AG04449 (cell line): Measurements from ENCODE around the gene AMPH.

Source experiments
- CTCF ChIA-PET: fragments of 350-600 bp; formaldehyde crosslinking; extraction: SDS; loops from one replicate; lab custom pipeline; 2021; ENCODE audit warnings: antibody characterized with exemption; lab: Yijun Ruan, JAX
- POLR2A ChIA-PET: fragments of 400-600, 350-600 bp; formaldehyde crosslinking; extraction: SDS; loops from one replicate; lab custom pipeline; 2020; ENCODE audit warnings: antibody characterized with exemption, inconsistent platforms; lab: Yijun Ruan, JAX
- DNase-seq: peaks from one replicate; pipeline ENCODE4 v3.0.0-alpha.2; 2010; ENCODE audit warnings: low read depth, low spot score
- H3K4me3 ChIP-seq: 2 replicates; pipeline ENCODE4 v1.5.1; 2011; ENCODE audit warnings: low read depth, mild to moderate bottlenecking, control low read depth, low read length
- CTCF ChIP-seq: IDR thresholded peaks from one replicate; pipeline ENCODE4 v1.5.1; 2011; ENCODE audit warnings: mild to moderate bottlenecking, moderate library complexity, low read length, control low read depth, inconsistent platforms; ENCODE audit not compliant: insufficient read depth; ENCODE audit errors: missing control alignments

AMPH gene

DNA sequence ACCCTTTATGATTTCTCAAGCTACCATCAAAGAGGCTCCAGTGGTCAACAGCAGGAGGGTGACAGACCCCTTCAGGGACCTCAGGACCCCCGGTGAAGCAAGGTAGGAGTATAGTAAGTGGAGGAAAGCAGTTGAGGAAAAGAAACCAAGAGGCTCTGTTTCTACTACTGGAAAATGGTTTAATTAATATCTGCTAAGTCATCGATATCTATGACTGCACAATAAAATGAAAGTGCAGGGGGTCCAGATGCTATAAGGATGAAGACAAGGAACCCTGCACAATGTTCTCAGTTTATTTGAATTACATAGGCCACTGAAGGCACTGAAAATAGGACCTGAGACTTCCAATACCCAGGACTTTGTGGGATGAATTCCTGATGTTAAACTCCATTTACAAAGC lies 23.7 kb downstream of the AMPH start:
- ChIA-PET CTCF (interaction anchor here (0.6 to 1.9 kb wide), 2 partner anchors 22 to 238 kb away, joined by 3 to 4 read pairs; no protein-coding TSS in a partner anchor), POLR2A (no interaction called here)
- TF ChIP-seq CTCF: no peak
- H3K4me3 ChIP-seq: no peak overlapping the region
- no peak for DNase-seq

DNA sequence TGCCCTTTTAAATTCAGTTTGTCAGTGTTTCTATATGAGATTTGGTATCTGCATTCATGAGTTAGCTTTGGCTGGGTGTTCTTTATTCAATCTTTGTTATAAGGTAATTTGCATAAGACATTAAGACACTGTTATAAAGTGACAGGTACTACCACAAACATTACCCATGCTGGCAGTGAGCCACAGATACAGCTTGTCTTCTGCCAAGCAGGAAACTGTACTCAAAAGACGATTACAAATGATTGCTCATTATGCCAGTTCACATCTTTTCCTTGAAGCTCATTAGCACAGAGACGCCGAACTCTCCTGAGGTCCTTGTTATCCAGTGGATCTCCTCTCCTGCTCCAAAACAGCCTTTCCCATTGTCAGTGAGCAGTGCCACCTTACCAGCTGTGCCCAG lies 30.4 kb downstream of the AMPH start:
- ChIA-PET POLR2A (no interaction called here), CTCF (interaction anchor here (1.1 kb wide), 1 partner anchor 11 kb away, joined by 4 read pairs; no protein-coding TSS in a partner anchor)
- H3K4me3 ChIP-seq: no peak overlapping the region
- DNase-seq: no peak
- no peak for TF ChIP-seq CTCF

GRCh38 chr7:38594949-38595348 lies 36.2 kb downstream of the AMPH start:
- H3K4me3 ChIP-seq: no peak overlapping the region
- DNase-seq: no peak
- no peak for TF ChIP-seq CTCF
- ChIA-PET POLR2A (no interaction called here), CTCF (no interaction called here)

GRCh38 chr7:38592737-38593288 lies 38.4 kb downstream of the AMPH start:
- TF ChIP-seq CTCF: no peak
- ChIA-PET POLR2A (no interaction called here), CTCF (no interaction called here)
- DNase-seq: no peak
- no peak overlapping the region for H3K4me3 ChIP-seq

GRCh38 chr7:38585572-38586354 lies 45.4 kb downstream of the AMPH start:
- CTCF ChIA-PET: interaction anchor here (0.9 to 1.0 kb wide), 2 partner anchors 133 to 163 kb away, joined by 3 read pairs; no protein-coding TSS in a partner anchor

More at GRCh38 chr7:38585572-38586354, 45.4 kb downstream of the AMPH start:
- no peak for TF ChIP-seq CTCF
- POLR2A ChIA-PET: interaction anchor here (0.6 kb wide), 1 partner anchor 1047 kb away, joined by 3 read pairs; no protein-coding TSS in a partner anchor
- DNase-seq: no peak
- no peak overlapping the region for H3K4me3 ChIP-seq
